GM13977 (cell line): ENCODE measurements around the gene RBM12.
"Not testable (repeated sequence)": the region's sequence is repeated elsewhere in the genome, so short reads cannot be mapped to it uniquely, and the experiment has no call there.

Experiments used
- DNase-seq: peaks from one replicate; pipeline ENCODE4 v3.0.0; 2012; ENCODE audit warnings: low spot score
- in situ Hi-C: fragments of 300-500 bp; cut with MboI; formaldehyde crosslinking; loops from one replicate; pipeline ENCODE4 v1.12.0; 2022; ENCODE audit warnings: low sequenced_read_pairs, low pct_unique_long_range_greater_than_20kb, mixed read lengths, inconsistent platforms; ENCODE audit not compliant: unreplicated experiment
- TF ChIP-seq, protein P1 (sequence below): IDR thresholded peaks from 2 replicates; pipeline ENCODE4 v1.5.1; 2012; ENCODE audit warnings: mild to moderate bottlenecking, control low read depth; ENCODE audit not compliant: insufficient read depth; ENCODE audit errors: extremely low read depth, missing control alignments

Gene RBM12

DNA sequence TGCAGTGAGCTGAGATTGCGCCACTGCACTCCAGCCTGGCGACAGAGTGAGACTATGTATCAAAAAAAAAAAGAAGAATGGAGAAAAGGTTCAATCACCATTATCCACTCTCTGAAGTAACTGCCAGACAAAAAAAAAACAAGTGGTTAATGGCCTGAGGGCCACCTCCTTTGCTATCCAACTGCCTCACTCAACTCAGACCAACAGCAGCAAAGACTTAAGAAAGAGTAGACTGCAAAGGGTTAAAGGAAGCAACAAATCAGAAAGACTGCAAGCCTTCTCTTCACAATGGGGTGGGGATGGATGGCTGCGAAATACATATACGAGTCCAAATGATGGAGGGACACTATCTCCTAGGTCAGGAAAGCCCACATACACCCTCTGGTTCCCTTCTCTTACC is 31.3 kb upstream of the RBM12 start:
- TF ChIP-seq, protein P1, sequence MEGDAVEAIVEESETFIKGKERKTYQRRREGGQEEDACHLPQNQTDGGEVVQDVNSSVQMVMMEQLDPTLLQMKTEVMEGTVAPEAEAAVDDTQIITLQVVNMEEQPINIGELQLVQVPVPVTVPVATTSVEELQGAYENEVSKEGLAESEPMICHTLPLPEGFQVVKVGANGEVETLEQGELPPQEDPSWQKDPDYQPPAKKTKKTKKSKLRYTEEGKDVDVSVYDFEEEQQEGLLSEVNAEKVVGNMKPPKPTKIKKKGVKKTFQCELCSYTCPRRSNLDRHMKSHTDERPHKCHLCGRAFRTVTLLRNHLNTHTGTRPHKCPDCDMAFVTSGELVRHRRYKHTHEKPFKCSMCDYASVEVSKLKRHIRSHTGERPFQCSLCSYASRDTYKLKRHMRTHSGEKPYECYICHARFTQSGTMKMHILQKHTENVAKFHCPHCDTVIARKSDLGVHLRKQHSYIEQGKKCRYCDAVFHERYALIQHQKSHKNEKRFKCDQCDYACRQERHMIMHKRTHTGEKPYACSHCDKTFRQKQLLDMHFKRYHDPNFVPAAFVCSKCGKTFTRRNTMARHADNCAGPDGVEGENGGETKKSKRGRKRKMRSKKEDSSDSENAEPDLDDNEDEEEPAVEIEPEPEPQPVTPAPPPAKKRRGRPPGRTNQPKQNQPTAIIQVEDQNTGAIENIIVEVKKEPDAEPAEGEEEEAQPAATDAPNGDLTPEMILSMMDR: no peak
- in situ Hi-C loops: no loop called here
- DNase-seq: no peak

DNA sequence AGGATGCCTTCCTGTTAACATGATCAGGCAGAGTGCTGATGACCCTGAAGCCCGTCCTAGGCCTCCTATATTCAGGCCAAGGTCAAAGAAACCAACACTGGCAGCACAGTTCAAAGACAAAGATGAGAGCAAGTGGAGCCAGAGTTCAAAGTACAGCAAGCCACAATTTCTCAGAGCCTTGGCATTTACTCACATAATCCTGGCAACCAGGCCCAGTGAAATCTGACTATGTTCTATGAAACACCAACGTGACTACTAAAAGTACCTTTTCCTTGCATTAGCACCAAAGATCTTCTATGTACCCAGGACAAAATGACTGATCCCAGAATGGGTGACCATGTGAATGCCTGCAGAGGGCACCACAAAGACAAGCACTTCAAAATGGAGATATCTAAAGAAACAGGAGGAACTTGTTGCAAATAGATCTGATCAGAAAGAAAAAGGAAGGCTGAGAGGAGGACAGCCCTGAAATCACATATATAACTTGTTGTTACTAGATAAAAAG is 30.6 kb upstream of the RBM12 start:
- DNase-seq: no peak
- in situ Hi-C loops: no loop called here
- TF ChIP-seq, protein P1: no peak

DNA sequence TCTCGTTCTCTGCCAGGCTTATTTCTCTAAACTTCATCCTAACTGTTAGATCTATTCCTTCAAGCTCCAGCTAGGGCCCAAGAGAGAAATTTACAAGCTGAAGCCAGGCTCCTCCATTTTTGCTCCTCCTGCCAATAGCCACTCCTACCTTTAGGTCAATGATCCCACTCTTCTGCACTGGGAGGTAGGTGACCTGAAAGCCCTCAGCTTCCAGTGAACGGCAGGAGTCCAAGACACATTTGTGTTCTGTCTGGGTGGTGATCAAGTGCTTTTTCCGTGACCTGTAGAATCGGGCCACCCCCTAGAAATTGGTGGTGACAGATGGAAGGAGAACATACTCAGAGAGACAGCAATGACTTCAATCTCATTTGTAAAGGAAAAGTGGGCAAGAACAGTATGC is 25.6 kb upstream of the RBM12 start:
- DNase-seq: no peak
- TF ChIP-seq, protein P1: no peak
- in situ Hi-C loops: no loop called here

DNA sequence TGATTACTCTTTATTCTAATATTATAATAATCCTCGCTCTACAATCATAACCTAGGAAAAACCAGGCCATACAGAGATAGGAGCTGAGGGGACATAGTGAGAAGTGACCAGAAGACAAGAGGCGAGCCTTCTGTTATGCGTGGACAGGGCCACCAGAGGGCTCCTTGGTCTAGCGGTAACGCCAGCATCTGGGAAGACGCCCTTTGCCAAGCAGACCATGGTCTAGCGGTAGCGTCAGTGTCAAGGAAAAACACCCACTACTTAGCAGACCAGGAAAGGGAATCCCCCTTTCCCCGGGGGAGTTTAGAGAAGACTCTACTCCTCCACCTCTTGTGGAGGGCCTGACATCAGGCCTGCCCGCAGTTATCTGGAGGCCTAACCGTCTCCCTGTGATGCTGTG is 22.2 kb upstream of the RBM12 start:
- DNase-seq, in situ Hi-C loops: not testable (repeated sequence)
- TF ChIP-seq, protein P1: peak; percentile 28

DNA sequence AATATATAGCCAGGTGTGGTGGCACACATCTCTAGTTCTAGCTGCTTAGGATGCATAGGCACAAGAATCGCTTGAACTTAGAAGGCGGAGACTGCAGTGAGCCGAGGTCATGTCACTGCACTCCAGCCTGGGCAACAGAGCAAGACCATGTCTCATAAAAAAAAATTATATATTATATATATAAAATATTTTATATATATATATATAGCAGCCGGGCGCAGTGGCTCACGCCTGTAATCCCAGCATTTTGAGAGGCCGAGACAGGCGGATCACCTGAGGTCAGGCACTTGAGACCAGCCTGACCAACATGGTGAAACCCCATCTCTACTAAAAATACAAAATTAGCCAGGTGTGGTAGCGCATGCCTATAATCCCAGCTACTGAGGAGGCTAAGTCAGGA is 20.7 kb upstream of the RBM12 start:
- DNase-seq, in situ Hi-C loops: not testable (repeated sequence)

DNA sequence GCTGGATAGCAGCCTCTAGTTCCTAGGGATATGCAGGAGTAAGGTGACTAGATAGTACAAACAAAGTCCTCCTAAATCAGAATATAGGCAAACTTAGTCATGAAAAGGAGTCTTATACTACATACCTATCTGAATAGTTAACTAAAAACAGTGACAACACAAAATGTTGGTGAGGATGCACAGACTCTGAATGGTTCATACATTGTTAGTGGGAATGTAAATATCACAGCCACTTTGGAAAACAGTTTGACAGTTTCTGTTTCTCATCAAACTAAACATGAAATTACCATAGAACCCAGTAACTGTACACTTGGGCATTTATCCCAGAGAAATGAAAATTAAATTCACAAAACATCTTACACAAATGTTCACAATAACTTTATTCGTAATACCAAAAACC is 17.3 kb upstream of the RBM12 start:
- no peak for DNase-seq

DNA sequence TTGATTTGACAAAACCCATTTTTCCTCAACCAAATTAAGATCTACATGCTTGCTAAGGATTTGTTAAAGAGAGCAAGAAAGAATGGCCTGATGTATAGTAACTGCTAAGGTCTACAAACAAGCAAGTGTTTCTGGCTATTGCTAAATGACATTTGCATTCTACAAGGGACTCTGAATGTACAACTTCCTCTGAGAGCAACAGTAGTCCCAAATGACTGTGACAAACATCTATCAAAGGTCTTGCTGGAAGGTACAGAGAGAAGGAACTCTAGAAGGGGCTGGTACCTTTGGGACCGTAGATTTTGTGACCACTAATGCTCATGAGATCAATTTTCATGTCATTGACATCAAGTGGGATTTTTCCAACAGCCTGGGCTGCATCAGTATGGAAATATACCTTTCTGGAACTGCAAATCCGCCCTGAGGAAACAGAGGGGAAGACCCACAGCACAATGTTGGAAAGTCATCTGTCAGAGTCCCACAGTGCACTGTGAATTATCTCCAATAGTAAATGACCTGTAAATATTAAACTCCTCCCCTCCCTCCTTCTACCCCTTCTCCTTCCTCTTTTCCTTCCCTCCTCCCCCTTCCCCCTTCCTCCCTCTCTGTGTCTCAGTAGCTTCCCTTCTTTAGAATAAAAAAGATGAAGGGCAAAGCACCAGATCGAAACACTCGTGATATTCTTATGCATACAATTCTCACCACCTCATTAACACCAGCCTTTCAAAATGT is 15.9 kb upstream of the RBM12 start:
- in situ Hi-C loops: no loop called here
- no peak for DNase-seq
- TF ChIP-seq, protein P1: no peak

More for the DNA sequence above, 17.3 kb upstream of the RBM12 start:
- TF ChIP-seq, protein P1: no peak
- in situ Hi-C loops: no loop called here
